ENCODE measurements around the gene ATF6. TPM values are rescaled to one million over a fixed set of nuclear protein-coding genes. Genes with fewer than 3 reads are reported as not detected.

Gene ATF6
- total RNA-seq, 1 donor from 2014 or later, result 28.0 TPM

DNA sequence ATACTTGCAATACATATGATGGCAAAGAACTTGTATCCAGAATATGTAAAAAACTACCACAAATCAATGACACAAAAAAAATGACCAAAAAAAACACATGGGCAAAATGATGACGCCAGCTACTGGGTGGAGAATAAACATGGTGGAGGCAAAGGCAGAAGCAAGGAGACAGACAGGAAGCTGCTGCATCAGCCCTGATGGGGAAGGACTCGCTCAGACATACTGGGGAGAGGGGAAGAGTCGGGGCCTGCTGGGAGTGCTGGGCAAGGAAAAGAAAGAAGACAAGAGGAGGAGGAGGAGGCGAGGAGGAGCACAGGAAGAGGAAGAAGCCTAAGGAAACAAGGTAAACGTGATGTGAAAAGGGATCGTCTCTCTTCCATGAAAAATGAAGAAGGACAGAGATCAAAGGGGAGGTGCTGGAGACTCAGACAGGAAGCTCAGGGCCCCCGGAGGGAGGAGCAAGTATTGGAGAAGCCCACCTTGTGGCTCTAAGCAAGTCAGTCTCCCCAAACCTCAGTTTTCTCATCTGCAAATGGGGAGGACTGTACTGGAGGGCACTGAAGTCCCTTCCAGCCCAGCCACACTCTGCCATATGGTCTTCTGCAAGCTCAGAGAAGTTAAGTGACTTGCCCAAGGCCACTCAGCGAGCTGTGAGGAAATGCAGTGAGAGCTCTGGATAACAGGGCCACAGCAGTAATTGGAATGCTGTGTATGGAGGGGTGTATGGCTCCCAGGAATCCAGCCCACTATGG is 233.4 kb downstream of the ATF6 start:
- DNase-seq (ENCODE audit: low spot score in 2 of 2, unreplicated experiment in 2 of 2), result no peak
- H3K4me1 Mint-ChIP-seq, result peaks cover 12% of the 10 kb centered on the region
- H3K27me3 Mint-ChIP-seq (ENCODE audit: low read depth), result peaks cover 5% of the 10 kb centered on the region
- no peaks in the 10 kb centered on the region for H3K36me3 Mint-ChIP-seq
- no peak overlapping the region for H3K27ac Mint-ChIP-seq
- TF ChIP-seq, protein P1, sequence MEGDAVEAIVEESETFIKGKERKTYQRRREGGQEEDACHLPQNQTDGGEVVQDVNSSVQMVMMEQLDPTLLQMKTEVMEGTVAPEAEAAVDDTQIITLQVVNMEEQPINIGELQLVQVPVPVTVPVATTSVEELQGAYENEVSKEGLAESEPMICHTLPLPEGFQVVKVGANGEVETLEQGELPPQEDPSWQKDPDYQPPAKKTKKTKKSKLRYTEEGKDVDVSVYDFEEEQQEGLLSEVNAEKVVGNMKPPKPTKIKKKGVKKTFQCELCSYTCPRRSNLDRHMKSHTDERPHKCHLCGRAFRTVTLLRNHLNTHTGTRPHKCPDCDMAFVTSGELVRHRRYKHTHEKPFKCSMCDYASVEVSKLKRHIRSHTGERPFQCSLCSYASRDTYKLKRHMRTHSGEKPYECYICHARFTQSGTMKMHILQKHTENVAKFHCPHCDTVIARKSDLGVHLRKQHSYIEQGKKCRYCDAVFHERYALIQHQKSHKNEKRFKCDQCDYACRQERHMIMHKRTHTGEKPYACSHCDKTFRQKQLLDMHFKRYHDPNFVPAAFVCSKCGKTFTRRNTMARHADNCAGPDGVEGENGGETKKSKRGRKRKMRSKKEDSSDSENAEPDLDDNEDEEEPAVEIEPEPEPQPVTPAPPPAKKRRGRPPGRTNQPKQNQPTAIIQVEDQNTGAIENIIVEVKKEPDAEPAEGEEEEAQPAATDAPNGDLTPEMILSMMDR (IDR thresholded peaks at IDR 0.05; ENCODE audit: unreplicated experiment), result no peak
- H3K9me3 Mint-ChIP-seq, result peaks cover 3% of the 10 kb centered on the region
- no peak overlapping the region for H3K4me3 Mint-ChIP-seq

DNA sequence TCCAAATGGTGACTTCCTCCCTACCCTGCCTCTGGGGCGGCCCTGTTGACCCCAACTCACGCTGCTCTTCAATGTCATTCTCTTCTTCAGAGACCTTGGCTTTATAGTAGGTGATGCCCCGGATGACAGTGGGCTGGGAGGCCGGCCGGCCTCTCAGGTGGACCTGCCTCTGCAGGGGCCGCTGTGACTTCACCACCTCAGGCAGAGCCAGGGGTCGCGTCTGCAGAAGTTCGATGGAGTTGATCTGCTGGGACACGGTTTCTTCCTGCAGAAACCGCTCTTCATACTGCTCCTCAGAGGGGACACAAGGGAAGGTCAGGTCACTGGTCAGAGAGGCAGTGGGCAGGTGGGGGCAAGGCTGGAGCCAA is 233.9 kb downstream of the ATF6 start:
- Mint-ChIP-seq H3K27me3 (ENCODE audit: low read depth) (peaks cover 3% of the 10 kb centered on the region), H3K9me3 (peaks cover 3% of the 10 kb centered on the region), H3K4me1 (peaks cover 12% of the 10 kb centered on the region), H3K4me3 (no peak overlapping the region), H3K36me3 (no peaks in the 10 kb centered on the region), H3K27ac (no peak overlapping the region)
- TF ChIP-seq, protein P1 (IDR thresholded peaks at IDR 0.05; ENCODE audit: unreplicated experiment), result no peak
- DNase-seq (ENCODE audit: low spot score in 2 of 2, unreplicated experiment in 2 of 2), result no peak

DNA sequence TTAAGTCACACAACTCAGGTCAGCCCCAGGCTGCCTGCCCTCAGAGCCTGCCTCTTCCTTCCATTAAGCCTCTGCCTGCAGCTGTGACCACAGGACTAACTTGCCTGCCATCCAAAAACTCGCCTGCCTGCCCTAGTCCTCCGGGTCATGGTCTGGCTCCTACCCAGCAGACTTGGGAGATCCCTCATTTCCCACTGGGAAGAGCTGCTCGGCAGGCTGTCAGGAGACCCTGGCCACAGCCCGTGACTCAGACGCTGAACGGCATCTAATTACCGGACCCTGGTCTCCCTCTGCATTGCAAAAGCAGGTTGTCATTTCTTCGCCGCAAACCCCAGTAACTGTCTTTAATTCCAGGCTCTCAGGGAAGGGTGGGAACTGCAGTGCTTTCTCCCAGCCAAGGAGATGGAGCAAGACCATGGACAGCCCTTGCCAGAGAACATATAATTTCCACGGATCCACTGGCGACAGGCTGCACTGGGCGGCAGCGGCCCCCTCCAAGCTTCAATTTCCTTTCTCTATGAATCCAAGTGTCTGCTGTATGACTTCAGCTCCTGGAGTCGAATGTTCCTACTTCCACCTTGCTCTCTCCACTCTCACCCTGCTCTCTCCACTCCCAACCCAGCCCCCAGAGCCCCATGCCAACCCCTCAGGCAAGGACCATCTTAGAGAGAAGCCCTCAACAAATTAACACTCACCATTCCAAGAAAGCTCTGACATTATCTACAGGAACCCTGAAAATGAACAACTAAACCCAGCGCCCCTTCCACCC is 237.1 kb downstream of the ATF6 start:
- no peak overlapping the region for H3K27ac Mint-ChIP-seq
- TF ChIP-seq, protein P1 (IDR thresholded peaks at IDR 0.05; ENCODE audit: unreplicated experiment), result no peak
- no peaks in the 10 kb centered on the region for H3K9me3 Mint-ChIP-seq
- peaks cover 22% of the 10 kb centered on the region for H3K27me3 Mint-ChIP-seq (ENCODE audit: low read depth)
- no peaks in the 10 kb centered on the region for H3K36me3 Mint-ChIP-seq
- DNase-seq (ENCODE audit: low spot score in 2 of 2, unreplicated experiment in 2 of 2), result no peak
- H3K4me3 Mint-ChIP-seq, result no peak overlapping the region
- H3K4me1 Mint-ChIP-seq, result peaks cover 12% of the 10 kb centered on the region

DNA sequence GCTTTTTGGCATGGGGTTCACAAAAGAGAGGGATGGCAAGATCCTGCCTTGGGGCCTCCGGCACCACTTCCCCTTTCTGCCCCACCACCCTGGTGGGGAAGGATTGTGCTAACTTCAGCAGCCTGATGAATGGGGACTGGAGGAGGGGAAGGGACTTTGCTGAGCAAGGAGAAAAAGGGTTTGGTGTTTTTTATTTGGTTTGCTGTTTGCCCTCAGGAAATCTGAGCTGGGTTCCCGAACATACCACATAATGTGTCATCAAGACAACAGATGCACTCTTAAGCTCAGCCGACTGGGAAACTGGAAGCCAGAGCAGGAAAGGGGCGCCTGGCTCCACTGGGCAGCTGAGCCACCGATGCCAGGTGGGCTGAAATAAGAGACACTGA is 237.7 kb downstream of the ATF6 start:
- H3K9me3 Mint-ChIP-seq, result no peaks in the 10 kb centered on the region
- H3K27ac Mint-ChIP-seq, result no peak overlapping the region
- H3K4me1 Mint-ChIP-seq, result peaks cover 12% of the 10 kb centered on the region
- H3K27me3 Mint-ChIP-seq (ENCODE audit: low read depth), result peaks cover 22% of the 10 kb centered on the region
- H3K4me3 Mint-ChIP-seq, result no peak overlapping the region
- no peaks in the 10 kb centered on the region for H3K36me3 Mint-ChIP-seq
- DNase-seq (ENCODE audit: low spot score in 2 of 2, unreplicated experiment in 2 of 2), result no peak
- TF ChIP-seq, protein P1 (IDR thresholded peaks at IDR 0.05; ENCODE audit: unreplicated experiment), result no peak

DNA sequence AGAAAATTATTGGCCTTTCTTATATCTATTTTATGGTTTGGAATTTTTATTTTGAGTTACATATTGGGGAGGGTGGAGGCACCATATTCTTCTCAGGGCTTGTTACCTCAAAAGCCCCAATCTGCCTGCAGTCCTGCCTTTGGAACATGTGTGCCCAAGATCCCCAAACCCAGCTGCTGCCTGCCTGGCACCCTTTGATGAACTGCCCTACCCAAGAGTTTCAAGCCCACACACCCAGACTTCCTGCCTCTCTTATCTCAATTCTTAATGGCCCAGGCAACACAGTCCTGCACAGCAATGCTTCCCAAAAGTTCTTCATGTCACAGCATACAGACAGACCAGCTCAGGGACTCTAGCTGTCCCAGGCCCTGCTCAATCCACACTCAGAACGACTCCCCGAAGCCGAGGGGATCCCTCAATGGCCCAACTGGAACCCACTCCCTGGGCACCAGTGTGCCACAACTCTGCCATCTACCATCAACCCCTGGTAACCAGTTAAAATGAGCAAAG is 238.4 kb downstream of the ATF6 start:
- no peaks in the 10 kb centered on the region for H3K9me3 Mint-ChIP-seq
- H3K27me3 Mint-ChIP-seq (ENCODE audit: low read depth), result peaks cover 22% of the 10 kb centered on the region
- DNase-seq (ENCODE audit: low spot score in 2 of 2, unreplicated experiment in 2 of 2), result no peak
- H3K4me1 Mint-ChIP-seq, result peaks cover 12% of the 10 kb centered on the region
- H3K27ac Mint-ChIP-seq, result no peak overlapping the region
- TF ChIP-seq, protein P1 (IDR thresholded peaks at IDR 0.05; ENCODE audit: unreplicated experiment), result no peak
- H3K4me3 Mint-ChIP-seq, result no peak overlapping the region
- no peaks in the 10 kb centered on the region for H3K36me3 Mint-ChIP-seq
